NB4 (cell line): Measurements from ENCODE around the gene MAP4K1.

Experiments used
- CTCF ChIP-seq: IDR thresholded peaks from one replicate; pipeline ENCODE4 v1.5.1; 2012; ENCODE audit warnings: low read depth, low read length
- MAX ChIP-seq: IDR thresholded peaks from 2 replicates; pipeline ENCODE4 v1.6.1; 2011; ENCODE audit warnings: low read depth, low read length
- MYC ChIP-seq: IDR thresholded peaks from 2 replicates; pipeline ENCODE4 v1.6.1; 2011; ENCODE audit warnings: low read depth, low read length
- POLR2A ChIP-seq: IDR thresholded peaks from 2 replicates; pipeline ENCODE4 v1.6.1; 2011; ENCODE audit warnings: mild to moderate bottlenecking; ENCODE audit not compliant: insufficient read length; ENCODE audit errors: extremely low read depth

- TF ChIP-seq CTCF (no peak), POLR2A (no peak), MAX (no peak), MYC (no peak)
Observed at GRCh38 chr19:38648769-38649304, 31.1 kb upstream of the MAP4K1 start.
